Breast epithelium (tissue), 3 donors: ENCODE data around the gene MAB21L4.

Source experiments
- POLR2A ChIP-seq: fragments of 450-650 bp; IDR thresholded peaks from one replicate; pipeline ENCODE4 v1.6.1; 2016; ENCODE audit warnings: antibody characterized with exemption, mild to moderate bottlenecking, moderate library complexity
- POLR2AphosphoS5 ChIP-seq, 3 donors: sonication (generic); formaldehyde crosslinking; IDR thresholded peaks; one replicate each; pipeline ENCODE4 v1.6.1; 2017; ENCODE audit warnings: antibody characterized with exemption in 3 of 3
- TF ChIP-seq, protein P1 (sequence below), 3 donors: fragments of 450-650 bp; IDR thresholded peaks; one replicate each; pipeline ENCODE4 v1.5.1; 2016 to 2017; ENCODE audit warnings: antibody characterized with exemption in 3 of 3, mild to moderate bottlenecking in 3 of 3, moderate library complexity in 3 of 3

DNA sequence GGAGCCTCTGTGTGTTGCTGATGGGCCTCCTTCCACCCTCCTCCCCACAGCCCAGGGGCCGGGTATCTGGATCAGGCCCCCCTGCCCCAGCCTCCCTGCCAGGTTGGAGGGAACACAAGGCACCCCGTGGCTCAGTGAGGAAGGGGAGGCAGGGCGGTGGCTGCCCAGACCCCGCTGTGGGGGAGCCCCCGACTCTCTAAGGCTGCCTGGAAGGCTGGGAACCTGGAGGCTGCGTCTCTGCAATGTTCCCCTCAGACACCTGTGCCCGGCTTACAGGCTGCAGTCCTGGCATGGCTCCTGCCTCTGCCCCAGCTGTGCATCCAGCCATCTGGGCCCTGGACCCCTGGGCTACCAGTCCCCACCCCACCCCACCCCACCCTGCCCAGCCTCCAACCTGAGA lies 438 bp upstream of the MAB21L4 start:
- TF ChIP-seq, protein P1, sequence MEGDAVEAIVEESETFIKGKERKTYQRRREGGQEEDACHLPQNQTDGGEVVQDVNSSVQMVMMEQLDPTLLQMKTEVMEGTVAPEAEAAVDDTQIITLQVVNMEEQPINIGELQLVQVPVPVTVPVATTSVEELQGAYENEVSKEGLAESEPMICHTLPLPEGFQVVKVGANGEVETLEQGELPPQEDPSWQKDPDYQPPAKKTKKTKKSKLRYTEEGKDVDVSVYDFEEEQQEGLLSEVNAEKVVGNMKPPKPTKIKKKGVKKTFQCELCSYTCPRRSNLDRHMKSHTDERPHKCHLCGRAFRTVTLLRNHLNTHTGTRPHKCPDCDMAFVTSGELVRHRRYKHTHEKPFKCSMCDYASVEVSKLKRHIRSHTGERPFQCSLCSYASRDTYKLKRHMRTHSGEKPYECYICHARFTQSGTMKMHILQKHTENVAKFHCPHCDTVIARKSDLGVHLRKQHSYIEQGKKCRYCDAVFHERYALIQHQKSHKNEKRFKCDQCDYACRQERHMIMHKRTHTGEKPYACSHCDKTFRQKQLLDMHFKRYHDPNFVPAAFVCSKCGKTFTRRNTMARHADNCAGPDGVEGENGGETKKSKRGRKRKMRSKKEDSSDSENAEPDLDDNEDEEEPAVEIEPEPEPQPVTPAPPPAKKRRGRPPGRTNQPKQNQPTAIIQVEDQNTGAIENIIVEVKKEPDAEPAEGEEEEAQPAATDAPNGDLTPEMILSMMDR (IDR thresholded peaks at IDR 0.05), result no peak
- TF ChIP-seq POLR2A (no peak), POLR2AphosphoS5 (IDR thresholded peaks at IDR 0.05) (no peak)
